ENCODE results near the gene FAM107B.

- TF ChIP-seq CTCF (IDR thresholded peaks at IDR 0.05) (no peak), EP300 (IDR thresholded peaks at IDR 0.05) (no peak), POLR2A (IDR thresholded peaks at IDR 0.05) (no peak)
Measured at GRCh38 chr10:14667280-14667679, 107.4 kb downstream of the FAM107B start.

All from suprapubic skin (tissue), 3 donors.